Neural progenitor cell (in vitro differentiated cells): ENCODE data around the gene IDH3B. TPM values are rescaled to one million over a fixed set of nuclear protein-coding genes. Genes with fewer than 3 reads are reported as not detected.

ENCODE experiments used
- DNase-seq: peaks from one replicate; pipeline ENCODE4 v3.0.0-alpha.2; 2016; ENCODE audit warnings: low spot score
- H2AFZ ChIP-seq: fragments of 200-600 bp; sonication (generic); replicated peaks from 2 replicates; pipeline ENCODE4 v1.6.1; 2016; ENCODE audit warnings: antibody characterized with exemption
- H3F3A ChIP-seq: fragments of 200-600 bp; sonication (generic); 2 replicates; pipeline ENCODE4 v1.6.1; 2016; ENCODE audit warnings: antibody characterized with exemption, low read depth
- H3K27ac ChIP-seq: fragments of 200-600 bp; sonication (generic); 2 replicates; pipeline ENCODE4 v1.5.1; 2016; ENCODE audit warnings: mild to moderate bottlenecking
- H3K27me3 ChIP-seq: fragments of 200-600 bp; sonication (generic); 2 replicates; pipeline ENCODE4 v1.6.1; 2016; ENCODE audit warnings: mild to moderate bottlenecking, moderate library complexity
- H3K36me3 ChIP-seq: fragments of 200-600 bp; sonication (generic); 2 replicates; pipeline ENCODE4 v1.5.1; 2016
- H3K4me1 ChIP-seq: fragments of 200-600 bp; sonication (generic); 2 replicates; pipeline ENCODE4 v1.6.1; 2016; ENCODE audit warnings: mixed run types
- H3K4me2 ChIP-seq: fragments of 200-600 bp; sonication (generic); 2 replicates; pipeline ENCODE4 v1.6.1; 2016
- H3K4me3 ChIP-seq: fragments of 200-600 bp; sonication (generic); 2 replicates; pipeline ENCODE4 v1.5.1; 2016
- H3K79me2 ChIP-seq: fragments of 200-600 bp; sonication (generic); 2 replicates; pipeline ENCODE4 v1.6.1; 2016; ENCODE audit warnings: low read depth
- H3K9ac ChIP-seq: fragments of 200-600 bp; sonication (generic); 2 replicates; pipeline ENCODE4 v1.6.1; 2016
- H3K9me3 ChIP-seq: fragments of 200-600 bp; sonication (generic); 2 replicates; pipeline ENCODE4 v1.5.1; 2016; ENCODE audit warnings: low read depth
- H4K20me1 ChIP-seq: fragments of 200-600 bp; sonication (generic); 2 replicates; pipeline ENCODE4 v1.6.1; 2016; ENCODE audit warnings: low read depth
- H3K27ac Mint-ChIP-seq: 3 replicates; pipeline ENCODE4 v1.8.0; 2021; ENCODE audit warnings: mixed read lengths
- H3K27me3 Mint-ChIP-seq: 2 replicates; pipeline ENCODE4 v1.8.0; 2022; ENCODE audit warnings: low read depth, mild to moderate bottlenecking, inconsistent platforms, moderate library complexity, mixed read lengths; ENCODE audit not compliant: insufficient read depth
- H3K36me3 Mint-ChIP-seq: 3 replicates; pipeline ENCODE4 v1.8.0; 2021; ENCODE audit warnings: mixed read lengths
- H3K4me1 Mint-ChIP-seq: 3 replicates; pipeline ENCODE4 v1.8.0; 2021; ENCODE audit warnings: mixed read lengths
- H3K4me3 Mint-ChIP-seq: 3 replicates; pipeline ENCODE4 v1.8.0; 2021; ENCODE audit warnings: mild to moderate bottlenecking, moderate library complexity, mixed read lengths
- H3K9me3 Mint-ChIP-seq: 3 replicates; pipeline ENCODE4 v1.8.0; 2020; ENCODE audit warnings: mixed read lengths
- EZH2 ChIP-seq: fragments of 200-600 bp; sonication (generic); IDR thresholded peaks from 2 replicates; pipeline ENCODE4 v1.6.1; 2017; ENCODE audit warnings: antibody characterized with exemption, mild to moderate bottlenecking, moderate library complexity
- EZH2phosphoT487 ChIP-seq: fragments of 200-600 bp; sonication (generic); IDR thresholded peaks from 2 replicates; pipeline ENCODE4 v1.6.1; 2017; ENCODE audit warnings: antibody characterized with exemption
- microRNA counts: library from miRNA; unstranded; fragments of <30 nt; microRNA quantifications from one replicate; lab custom pipeline; 2016
- microRNA-seq: library from miRNA; unstranded; fragments of <30 nt; microRNA quantifications from one replicate; pipeline ENCODE4, GENCODE V29; 2016
- small RNA-seq: library from RNA; depleted of rRNA; stranded (forward); fragments of <200 nt; gene quantifications from one replicate; pipeline ENCODE3, GENCODE V24; 2015
- total RNA-seq: library from RNA; depleted of rRNA; stranded (reverse); fragments of >200 nt; gene quantifications from 2 replicates; pipeline ENCODE4 v1.2.3, GENCODE V29; 2015; ENCODE audit warnings: low replicate concordance
- TF ChIP-seq, protein P1 (sequence below): fragments of 200-600 bp; sonication (generic); IDR thresholded peaks from 2 replicates; pipeline ENCODE4 v1.5.1; 2017; ENCODE audit warnings: antibody characterized with exemption, mild to moderate bottlenecking

IDH3B gene
- total RNA-seq, 1 donor from 2014 or later: 94.3 TPM

DNA sequence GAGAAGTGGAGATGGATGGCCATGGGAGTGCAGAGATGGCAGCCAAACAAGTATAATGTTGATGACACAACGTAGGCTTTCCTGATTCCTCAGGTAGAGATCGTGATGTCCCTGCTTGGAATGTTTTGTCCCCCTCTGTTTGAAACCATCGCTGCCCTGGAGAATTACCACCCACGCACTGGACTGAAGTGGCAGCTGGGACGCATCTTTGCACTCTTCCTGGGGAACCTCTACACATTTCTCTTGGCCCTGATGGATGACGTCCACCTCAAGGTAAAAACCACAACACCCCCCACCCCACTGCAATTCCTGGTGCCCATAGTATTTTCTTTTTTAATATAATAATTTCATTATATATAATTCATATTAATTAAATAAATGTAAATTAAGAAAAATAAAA is 53.7 kb downstream of the IDH3B start:
- Histone ChIP-seq H3F3A (no peaks in the 10 kb centered on the region), H2AFZ (no peak overlapping the region), H3K9ac (no peak overlapping the region), H3K36me3 (no peaks in the 10 kb centered on the region), H3K9me3 (peaks cover 7% of the 10 kb centered on the region), H3K4me1 (no peaks in the 10 kb centered on the region), H4K20me1 (no peaks in the 10 kb centered on the region), H3K4me3 (no peak overlapping the region), H3K4me2 (no peak overlapping the region), H3K27ac (no peak overlapping the region), H3K79me2 (no peaks in the 10 kb centered on the region), H3K27me3 (peaks cover 8% of the 10 kb centered on the region)
- peaks cover 4% of the 10 kb centered on the region for H3K27me3 Mint-ChIP-seq
- H3K9me3 Mint-ChIP-seq: peaks cover 14% of the 10 kb centered on the region
- DNase-seq: no peak
- TF ChIP-seq EZH2 (no peak), EZH2phosphoT487 (no peak)
- TF ChIP-seq, protein P1, sequence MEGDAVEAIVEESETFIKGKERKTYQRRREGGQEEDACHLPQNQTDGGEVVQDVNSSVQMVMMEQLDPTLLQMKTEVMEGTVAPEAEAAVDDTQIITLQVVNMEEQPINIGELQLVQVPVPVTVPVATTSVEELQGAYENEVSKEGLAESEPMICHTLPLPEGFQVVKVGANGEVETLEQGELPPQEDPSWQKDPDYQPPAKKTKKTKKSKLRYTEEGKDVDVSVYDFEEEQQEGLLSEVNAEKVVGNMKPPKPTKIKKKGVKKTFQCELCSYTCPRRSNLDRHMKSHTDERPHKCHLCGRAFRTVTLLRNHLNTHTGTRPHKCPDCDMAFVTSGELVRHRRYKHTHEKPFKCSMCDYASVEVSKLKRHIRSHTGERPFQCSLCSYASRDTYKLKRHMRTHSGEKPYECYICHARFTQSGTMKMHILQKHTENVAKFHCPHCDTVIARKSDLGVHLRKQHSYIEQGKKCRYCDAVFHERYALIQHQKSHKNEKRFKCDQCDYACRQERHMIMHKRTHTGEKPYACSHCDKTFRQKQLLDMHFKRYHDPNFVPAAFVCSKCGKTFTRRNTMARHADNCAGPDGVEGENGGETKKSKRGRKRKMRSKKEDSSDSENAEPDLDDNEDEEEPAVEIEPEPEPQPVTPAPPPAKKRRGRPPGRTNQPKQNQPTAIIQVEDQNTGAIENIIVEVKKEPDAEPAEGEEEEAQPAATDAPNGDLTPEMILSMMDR: no peak
- H3K4me3 Mint-ChIP-seq: no peak overlapping the region
- no peaks in the 10 kb centered on the region for H3K4me1 Mint-ChIP-seq
- H3K36me3 Mint-ChIP-seq: no peaks in the 10 kb centered on the region
- no peak overlapping the region for H3K27ac Mint-ChIP-seq

MicroRNA genes within 50 kb of the gene (microRNA counts, 767-probe panel; counts per million panel counts)
- microRNA hsa-miR-1292 (lab: Ali Mortazavi, UCI): 460 counts per million, percentile 90 among the panel's probes with 10 or more counts

Small RNAs within 50 kb of the gene (microRNA-seq; reads per million reads assigned to microRNA genes)
- 5.8 reads per million, percentile 28 among the genes with 10 or more reads in this experiment for gene MIR1292

Small RNAs within 50 kb of the gene (small RNA-seq; reads per million reads assigned to genes)
- not detected for gene SNORA51
- not detected for gene SNORD110
- not detected for gene SNORD56
- gene SNORD57: not detected
- not detected for gene SNORD86

Other genes starting within 250 kb of the IDH3B start
- gene SNRPB, start 193.4 kb downstream of the IDH3B start, total RNA-seq: 323 and 591 TPM in 2 replicates
- gene ZNF343, start 155.3 kb downstream of the IDH3B start, total RNA-seq: 7.4 and 9.7 TPM in 2 replicates
- not detected in 2 replicates for gene TMC2, start 127.6 kb downstream of the IDH3B start, total RNA-seq
- gene NOP56, start 11.6 kb downstream of the IDH3B start, total RNA-seq: 246 and 288 TPM in 2 replicates
- gene EBF4, start 28.6 kb upstream of the IDH3B start, total RNA-seq: 1.9 and 2.5 TPM in 2 replicates
- 76.3 and 169 TPM in 2 replicates for gene CPXM1, start 136.4 kb upstream of the IDH3B start, total RNA-seq
- not detected in 2 replicates for gene C20orf141, start 150.8 kb upstream of the IDH3B start, total RNA-seq
- not detected in 2 replicates for gene TMEM239, start 152.1 kb upstream of the IDH3B start, total RNA-seq
- 14.6 and 53.1 TPM in 2 replicates for gene PCED1A, start 176.4 kb upstream of the IDH3B start, total RNA-seq
- gene VPS16, start 176.5 kb upstream of the IDH3B start, total RNA-seq: 27.6 and 39.6 TPM in 2 replicates
- 77.7 and 89.4 TPM in 2 replicates for gene PTPRA, start 209.3 kb upstream of the IDH3B start, total RNA-seq